NCI-H2196 (cell line): ENCODE measurements around the gene UMAD1.

ENCODE experiments used
- DNase-seq: peaks from one replicate; lab custom pipeline; 2025; ENCODE audit not compliant: unreplicated experiment; lab: John Stamatoyannopoulos, UW

UMAD1 gene

GRCh38 chr7:7918736-7919448 lies 278.3 kb downstream of the UMAD1 start:
- DNase-seq = no peak

GRCh38 chr7:7919449-7919945 lies 278.9 kb downstream of the UMAD1 start:
- no peak for DNase-seq

GRCh38 chr7:7920056-7920455 lies 279.5 kb downstream of the UMAD1 start:
- no peak for DNase-seq

- no peak for DNase-seq
Measured at GRCh38 chr7:7920481-7920880, 279.9 kb downstream of the UMAD1 start.

GRCh38 chr7:7921830-7922229 lies 281.3 kb downstream of the UMAD1 start:
- DNase-seq = no peak

GRCh38 chr7:7922684-7923385 lies 282.3 kb downstream of the UMAD1 start:
- no peak for DNase-seq

GRCh38 chr7:7923818-7924217 lies 283.3 kb downstream of the UMAD1 start:
- DNase-seq = no peak

GRCh38 chr7:7924303-7924702 lies 283.8 kb downstream of the UMAD1 start:
- no peak for DNase-seq
